Tibial nerve (tissue), 3 donors: ENCODE data around the gene GRM8.

ENCODE experiments used
- POLR2A ChIP-seq, 2 donors: fragments of 450-650 bp; IDR thresholded peaks; one replicate each; pipeline ENCODE4 v1.6.1; 2017; ENCODE audit warnings: antibody characterized with exemption in 2 of 2, mild to moderate bottlenecking in 2 of 2, moderate library complexity in 2 of 2
- TF ChIP-seq, protein P1 (sequence below), 5 experiments: fragments of 200-600 bp in 3 of 5; fragments of 450-650 bp in 2 of 5; sonication (generic) in 3 of 5; IDR thresholded peaks; one replicate each; pipeline ENCODE4 v1.5.1; 2016 to 2019; ENCODE audit warnings: antibody characterized with exemption in 5 of 5, mild to moderate bottlenecking in 3 of 5, moderate library complexity in 2 of 5

DNA sequence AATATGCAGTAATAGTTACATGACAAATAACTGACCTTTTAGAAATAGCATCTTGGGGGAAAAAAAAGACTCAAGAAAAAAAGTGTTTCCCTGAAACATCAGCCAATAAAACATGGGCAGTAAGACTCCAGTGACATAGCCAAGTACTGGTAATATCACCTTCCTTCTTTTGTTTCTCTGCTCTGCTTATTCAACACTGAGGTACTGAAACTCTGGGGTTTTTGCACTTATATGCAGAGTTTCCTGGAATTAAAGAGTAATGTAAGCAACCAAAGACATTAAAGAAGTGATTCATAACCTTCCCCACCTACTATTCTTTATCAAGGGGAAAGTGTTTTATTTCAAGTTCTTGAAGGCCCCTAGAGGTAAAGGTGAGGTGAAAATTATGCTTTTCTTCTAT, 414.5 kb downstream of the GRM8 start:
- TF ChIP-seq, protein P1, sequence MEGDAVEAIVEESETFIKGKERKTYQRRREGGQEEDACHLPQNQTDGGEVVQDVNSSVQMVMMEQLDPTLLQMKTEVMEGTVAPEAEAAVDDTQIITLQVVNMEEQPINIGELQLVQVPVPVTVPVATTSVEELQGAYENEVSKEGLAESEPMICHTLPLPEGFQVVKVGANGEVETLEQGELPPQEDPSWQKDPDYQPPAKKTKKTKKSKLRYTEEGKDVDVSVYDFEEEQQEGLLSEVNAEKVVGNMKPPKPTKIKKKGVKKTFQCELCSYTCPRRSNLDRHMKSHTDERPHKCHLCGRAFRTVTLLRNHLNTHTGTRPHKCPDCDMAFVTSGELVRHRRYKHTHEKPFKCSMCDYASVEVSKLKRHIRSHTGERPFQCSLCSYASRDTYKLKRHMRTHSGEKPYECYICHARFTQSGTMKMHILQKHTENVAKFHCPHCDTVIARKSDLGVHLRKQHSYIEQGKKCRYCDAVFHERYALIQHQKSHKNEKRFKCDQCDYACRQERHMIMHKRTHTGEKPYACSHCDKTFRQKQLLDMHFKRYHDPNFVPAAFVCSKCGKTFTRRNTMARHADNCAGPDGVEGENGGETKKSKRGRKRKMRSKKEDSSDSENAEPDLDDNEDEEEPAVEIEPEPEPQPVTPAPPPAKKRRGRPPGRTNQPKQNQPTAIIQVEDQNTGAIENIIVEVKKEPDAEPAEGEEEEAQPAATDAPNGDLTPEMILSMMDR (IDR thresholded peaks at IDR 0.05) = no peak
- no peak for TF ChIP-seq POLR2A (IDR thresholded peaks at IDR 0.05)
